HG02571 (cell line): ENCODE data around the gene RAB3D.
"Not testable (repeated sequence)": the region's sequence is repeated elsewhere in the genome, so short reads cannot be mapped to it uniquely, and the experiment has no call there.

Source experiments
- ATAC-seq: cut with Tn5 transposase; IDR thresholded peaks from one replicate; pipeline ENCODE4 v1.9.1; 2021; ENCODE audit warnings: mild to moderate bottlenecking, moderate library complexity; ENCODE audit not compliant: unreplicated experiment

The RAB3D gene

DNA sequence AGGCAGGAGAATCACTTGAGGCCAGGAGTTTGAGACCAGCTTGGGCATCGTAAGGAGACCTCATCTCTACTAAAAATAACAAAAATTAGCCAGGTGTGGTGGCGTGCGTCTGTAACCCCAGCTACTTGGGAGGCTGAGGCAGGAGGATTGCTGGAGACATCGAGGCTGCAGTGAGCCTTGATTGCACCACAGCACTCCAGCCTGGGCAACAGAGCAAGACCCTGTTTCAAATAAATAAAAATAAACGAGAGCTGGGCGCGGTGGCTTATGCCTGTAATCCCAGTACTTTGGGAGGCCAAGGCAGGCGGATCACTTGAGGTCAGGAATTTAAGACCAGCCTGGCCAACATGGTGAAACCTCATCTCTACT lies 626 bp upstream of the RAB3D start:
- not testable (repeated sequence) for ATAC-seq

DNA sequence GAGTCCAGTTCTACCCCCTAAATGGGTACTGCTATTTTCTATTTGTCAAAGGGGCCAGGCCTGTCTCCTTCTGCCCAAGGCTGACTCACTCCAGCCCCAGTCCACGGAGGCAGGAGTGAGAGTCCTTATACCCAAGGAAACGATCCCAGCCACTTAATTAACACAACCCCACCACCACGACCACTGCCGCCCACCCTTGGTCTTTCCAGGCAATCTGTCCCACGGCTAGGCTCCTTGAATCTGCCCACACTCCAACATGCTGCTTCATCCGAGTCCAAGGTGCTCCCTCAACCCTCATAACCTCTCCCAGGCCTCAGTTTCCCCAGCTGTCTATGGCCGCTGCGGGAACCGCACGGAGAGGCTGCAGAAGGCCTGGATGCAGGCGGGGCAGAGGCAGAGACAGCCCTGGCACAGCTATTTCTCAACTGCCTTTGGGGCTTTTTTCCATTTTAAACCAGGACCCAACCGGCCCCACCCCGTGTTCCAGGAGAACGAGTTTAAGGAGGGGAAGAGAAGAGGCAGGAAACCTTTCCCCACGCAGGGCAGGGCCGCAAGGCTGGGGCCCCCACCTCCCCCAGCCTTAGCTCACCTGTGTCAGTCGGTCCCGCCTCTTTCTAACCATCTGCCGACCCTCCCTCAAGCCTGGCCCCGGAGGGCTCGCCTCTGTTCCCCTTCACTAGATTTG lies 746 bp downstream of the RAB3D start:
- ATAC-seq = no peak

DNA sequence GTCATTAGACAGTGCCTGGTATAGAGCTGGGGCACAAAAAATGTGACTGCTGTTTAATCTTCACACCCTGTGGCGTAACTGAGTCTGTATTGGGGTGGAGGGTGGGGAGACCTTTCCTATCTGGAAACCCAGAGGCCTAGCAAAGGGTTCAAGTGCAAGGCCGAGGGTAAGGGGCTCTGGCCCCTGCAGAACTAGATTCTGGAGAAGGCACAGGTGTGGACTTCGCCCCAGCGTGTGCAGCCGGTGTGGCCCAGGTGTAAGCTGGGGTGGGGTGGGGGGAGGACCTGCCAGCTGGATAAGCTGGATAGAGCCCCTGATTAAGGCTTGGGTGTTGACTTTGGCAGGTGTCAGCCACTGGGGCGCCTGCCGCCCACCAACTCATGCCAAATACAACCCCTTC lies 1.3 kb downstream of the RAB3D start:
- no peak for ATAC-seq

DNA sequence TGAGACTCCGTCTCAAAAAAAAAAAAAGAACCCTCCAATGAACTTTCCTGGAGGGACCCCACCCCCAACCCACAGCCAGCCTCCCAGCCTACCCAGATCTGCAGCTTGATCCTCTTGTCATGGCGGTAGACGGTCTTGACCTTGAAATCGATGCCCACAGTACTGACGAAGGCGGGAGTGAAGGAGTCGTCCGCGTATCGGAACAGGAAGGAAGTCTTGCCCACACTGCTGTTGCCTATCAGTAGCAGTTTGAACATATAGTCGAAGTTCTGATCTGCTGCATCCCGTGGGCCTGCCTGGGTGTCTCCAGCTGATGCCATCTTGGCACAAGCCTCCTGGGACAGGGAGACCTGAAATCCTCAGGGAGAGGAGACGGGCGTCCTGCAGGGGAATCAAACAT lies 2.4 kb downstream of the RAB3D start:
- no peak for ATAC-seq

DNA sequence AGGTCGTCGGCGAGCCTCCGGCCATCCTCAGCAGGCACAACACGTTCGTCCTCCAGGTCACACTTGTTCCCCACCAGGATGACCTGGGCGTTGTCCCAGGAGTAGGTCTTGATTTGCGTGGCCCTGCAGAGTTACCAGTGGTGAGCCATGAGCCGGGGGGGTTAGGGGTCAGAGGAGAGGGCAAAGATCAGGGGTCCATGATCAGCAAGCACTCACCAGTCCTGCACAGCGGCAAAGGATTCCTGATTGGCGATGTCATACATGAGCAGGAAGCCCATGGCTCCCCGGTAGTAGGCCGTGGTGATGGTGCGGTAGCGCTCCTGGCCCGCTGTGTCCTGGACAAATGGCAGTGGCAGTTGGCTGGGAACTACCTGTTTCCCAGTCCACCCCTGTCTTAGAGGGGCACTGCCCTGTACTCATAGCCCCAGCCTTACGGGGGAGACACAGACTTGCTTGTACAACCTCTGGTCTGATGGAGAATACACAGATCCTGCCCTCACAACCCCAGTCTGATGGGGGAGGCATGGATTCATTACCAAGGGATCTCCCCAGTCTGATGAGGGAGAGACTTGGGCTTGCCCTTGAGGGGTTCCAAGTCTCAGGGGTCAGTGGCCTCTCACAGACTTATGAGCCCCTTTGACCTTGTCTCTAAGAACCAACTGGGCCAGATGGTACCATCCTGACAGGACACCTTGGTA lies 3.9 kb downstream of the RAB3D start:
- ATAC-seq = no peak

DNA sequence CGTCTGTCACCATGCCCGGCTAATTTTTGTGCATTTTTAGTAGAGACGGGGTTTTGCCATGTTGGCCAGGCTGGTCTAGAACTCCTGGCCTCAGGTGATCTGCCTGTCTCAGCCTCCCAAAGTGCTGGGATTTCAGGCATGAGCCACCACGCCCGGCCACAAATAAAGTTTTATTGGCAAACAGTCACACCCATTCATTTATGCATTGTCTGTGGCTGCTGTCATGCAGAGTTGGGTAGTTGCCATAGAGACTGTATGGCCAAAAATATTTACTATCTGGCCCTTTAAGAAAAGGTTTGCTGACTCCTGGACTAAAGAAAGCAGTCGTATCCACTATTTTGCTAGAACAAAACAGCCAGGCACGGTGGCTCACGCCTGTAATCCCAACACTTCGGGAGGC lies 5.6 kb downstream of the RAB3D start:
- not testable (repeated sequence) for ATAC-seq

DNA sequence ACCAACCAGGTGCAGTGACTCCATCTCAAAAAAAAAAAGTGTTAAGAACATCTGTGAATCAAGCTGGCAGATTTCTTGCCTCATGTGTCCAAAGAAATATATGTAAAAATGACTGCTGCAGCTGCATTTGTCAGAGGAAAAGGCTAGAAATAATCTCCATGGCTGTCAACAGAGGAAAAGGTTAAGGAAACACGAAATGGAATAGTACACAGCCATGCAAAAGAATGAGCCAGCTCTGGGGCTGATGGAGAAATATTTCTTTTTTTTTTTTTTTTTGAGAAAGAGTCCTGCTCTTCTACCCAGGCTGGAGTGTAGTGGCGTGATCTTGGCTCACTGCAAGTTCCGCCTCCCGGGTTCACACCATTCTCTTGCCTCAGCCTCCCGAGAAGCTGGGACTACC lies 6.6 kb downstream of the RAB3D start:
- no peak for ATAC-seq

DNA sequence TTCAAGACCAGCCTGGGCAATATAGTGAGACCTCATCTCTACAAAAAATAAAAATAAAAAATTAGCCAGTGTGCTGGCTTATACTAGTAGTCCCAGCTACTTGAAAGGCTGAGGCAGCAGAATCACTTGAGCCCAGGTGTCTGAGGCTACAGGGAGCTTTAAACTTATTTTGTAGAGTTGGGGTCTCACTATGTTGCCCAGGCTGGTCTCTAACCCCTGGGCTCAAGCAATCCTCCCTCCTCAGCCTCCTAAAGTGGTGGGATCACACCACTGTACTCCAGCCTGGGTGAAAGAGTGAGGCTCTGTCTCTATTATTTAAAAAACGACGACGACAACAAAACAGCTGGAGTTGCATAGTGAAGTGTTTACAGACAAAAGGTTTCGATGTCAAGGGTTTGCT lies 8.0 kb downstream of the RAB3D start:
- no peak for ATAC-seq

DNA sequence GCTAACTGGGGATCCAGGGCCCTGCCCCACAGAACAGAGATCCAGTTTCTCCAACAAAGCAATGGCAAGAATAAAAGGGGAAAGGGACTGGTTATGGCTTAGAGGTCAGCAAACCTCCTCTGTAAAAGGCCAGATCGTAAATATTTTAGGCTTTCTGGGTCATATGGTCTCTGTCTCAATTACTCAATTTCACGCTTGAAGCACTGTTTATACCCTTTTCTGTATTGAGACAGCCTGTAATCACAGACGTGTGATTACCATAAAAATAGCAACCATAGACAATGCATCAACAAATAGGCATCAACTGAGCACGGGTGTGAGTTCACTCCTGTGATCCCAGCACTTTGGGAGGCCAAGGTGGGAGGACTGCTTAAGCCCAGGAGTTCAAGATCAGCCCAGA lies 9.3 kb downstream of the RAB3D start:
- ATAC-seq = no peak

DNA sequence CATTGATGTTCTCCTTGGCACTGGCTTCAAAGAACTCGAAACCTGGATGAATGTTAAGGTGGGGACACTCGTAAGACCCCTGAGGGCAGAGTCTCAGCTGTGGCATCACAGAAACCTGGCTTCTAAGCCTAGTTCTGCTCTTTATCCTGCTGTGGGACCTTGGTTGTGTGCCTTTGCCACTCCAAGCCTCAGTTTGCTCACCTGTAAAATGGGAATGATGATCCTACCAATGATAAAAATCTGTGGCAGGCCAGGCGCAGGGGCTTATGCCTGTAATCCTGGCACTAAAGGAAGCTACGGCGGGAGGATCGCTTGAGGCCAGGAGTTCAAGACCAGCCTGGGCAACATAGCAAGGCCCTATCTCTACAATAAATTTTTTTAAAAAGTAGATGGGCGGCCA lies 13.9 kb downstream of the RAB3D start:
- ATAC-seq = no peak

DNA sequence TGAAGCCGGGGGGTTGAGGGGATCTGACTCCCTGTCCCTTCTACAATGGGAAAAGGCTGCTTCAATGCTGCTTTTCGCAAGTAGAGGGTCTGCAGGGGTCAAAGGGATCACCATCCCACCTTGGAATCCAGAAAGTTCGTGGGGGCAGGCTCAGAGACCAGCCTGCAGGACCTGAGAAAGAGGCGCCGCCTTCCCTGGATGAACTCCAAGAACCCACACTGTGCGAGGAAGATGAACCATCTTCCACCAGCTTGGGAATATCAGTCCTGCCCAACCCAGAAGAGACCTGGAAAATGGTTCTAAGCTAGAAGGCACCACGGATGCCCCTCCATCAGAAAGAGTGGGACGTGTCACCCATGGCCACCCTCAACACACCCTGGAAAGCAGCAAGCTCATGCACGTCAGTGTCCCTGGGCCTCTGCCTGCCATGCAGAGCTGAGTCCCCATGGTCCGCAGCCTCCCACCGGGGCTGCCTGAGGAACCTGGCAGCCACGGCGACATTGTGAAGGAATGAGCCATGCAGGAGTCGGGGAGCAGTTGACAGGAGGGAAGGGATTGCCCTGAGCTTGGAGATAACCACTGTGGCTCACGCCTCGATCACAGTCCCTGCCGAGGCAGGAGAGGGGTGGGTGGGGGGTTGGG lies 14.6 kb downstream of the RAB3D start:
- ATAC-seq = no peak

DNA sequence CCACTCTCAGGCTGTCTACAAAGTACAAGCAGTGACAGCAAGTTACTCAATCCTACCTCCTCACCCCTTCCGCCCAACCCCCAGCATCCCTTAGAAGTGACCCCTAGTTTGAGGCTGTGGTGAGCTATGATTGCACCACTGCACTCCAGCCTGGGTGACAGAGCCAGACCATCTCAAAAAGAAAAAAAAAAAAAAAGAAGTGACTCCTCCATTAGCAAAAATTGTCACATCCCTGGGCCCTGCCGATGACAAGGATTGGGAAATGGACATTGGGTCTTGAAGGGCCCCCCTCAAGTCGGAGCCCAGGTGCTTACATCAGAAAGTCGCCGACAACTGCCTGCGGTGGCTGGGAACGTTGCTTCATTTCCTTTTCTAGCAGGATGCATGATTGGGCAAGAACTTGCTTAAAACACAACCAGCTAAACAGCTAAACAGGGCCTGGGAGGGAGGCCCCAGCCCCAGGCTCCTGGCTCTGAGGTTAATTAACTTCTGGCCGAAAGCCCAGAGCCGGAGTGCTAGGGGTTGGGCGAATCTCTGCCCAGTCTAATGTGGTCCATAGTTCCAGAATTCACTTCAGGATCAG lies 15.3 kb downstream of the RAB3D start:
- no peak for ATAC-seq

DNA sequence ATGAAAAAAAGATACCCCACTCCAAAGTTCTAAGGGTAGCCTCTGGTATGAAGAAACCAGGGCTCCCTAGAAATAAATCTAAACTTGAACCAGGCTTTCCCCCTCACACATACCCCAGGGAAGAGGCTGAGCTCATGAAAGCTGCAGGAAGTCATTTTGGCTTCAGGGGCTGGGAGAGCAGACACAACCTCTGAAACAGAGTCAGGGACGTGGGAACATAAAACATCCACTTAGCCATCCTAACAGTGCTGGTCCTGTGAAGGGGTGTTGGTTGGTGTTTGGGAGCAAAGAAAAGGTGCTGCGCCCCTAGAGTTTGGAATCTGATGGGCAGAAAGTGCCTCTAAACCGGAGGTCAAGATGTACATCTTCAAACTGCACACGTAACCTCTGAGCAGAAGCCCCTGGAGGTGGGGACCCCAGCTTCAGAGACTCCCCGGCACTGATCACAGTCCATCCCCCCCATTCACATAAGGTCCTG lies 15.8 kb downstream of the RAB3D start:
- ATAC-seq = no peak

DNA sequence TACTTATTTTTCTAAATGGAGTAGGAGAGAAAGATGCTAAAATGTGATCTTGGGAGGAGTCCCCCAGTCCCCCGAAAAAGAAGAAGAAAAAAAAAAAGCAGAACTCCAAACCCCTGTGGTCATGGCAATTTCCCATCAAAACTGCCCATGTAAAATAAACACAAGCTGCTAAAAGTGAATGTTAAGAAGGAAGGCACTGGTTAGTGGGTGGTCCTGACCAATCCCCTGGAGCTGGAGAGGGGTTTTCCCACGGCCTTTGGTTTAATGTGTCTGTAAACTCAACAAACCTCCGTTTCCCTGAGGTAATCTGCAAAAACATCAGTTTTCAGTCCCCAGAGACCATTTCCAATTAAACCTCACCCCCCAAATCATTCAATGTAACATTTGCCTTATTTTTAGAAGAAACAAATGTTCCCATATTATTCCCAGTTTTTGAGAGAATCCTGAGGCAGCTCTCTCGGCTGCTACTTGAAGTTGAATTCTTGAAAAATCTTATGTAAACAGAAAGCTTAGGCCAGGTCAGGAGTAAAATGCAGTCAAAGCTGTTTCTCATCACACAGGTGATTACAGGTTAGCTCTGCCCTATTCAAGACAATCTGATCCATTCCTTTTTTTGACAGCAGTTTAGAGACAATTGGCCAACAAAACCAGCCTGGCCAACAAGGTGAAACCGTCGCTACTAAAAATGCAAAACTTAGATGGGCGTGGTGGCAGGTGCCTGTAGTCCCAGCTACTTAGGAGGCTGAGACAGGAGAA lies 17.0 kb downstream of the RAB3D start:
- no peak for ATAC-seq

DNA sequence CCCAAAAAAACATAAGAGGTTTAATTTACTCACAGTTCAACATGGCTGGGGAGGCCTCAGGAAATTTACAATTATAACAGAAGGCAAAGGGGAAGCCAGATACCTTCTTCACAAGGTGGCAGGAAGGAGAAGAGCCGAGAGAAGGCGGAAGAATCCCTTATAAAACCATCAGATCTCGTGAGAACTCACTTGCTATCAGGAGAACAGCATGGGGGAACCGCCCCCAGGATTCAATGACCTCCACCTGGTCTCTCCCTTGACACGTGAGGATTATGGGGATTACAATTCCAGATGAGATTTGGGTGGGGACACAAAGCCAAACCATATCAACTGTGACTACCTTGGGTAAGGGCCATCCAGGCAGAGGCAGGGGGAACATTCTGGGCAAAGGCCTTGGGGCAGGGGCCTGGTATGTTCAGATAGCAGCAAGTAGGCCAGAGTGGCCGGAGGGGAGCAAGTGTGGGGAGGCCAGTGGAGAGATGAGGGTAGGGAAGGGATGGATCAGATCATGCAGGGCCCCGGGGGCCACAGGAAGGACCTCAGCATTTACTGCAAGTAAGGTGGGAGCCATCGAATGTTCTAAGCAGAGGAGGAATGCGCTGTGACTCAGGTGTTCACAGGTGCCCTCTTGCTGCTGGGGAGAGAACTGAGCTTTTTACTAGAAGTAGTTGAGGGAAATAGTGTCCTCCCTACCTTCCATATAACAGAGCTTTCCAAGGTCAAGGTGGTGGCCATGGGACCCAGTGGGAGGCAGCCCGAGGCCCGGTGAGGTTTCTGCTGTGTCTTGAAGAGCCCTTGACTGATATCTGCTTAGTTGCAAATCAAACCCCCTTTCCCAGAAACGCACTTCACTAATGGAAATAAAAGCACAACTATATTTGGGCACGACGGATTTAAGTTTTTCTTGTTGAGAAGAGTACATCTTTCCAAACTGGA lies 18.0 kb downstream of the RAB3D start:
- no peak for ATAC-seq

DNA sequence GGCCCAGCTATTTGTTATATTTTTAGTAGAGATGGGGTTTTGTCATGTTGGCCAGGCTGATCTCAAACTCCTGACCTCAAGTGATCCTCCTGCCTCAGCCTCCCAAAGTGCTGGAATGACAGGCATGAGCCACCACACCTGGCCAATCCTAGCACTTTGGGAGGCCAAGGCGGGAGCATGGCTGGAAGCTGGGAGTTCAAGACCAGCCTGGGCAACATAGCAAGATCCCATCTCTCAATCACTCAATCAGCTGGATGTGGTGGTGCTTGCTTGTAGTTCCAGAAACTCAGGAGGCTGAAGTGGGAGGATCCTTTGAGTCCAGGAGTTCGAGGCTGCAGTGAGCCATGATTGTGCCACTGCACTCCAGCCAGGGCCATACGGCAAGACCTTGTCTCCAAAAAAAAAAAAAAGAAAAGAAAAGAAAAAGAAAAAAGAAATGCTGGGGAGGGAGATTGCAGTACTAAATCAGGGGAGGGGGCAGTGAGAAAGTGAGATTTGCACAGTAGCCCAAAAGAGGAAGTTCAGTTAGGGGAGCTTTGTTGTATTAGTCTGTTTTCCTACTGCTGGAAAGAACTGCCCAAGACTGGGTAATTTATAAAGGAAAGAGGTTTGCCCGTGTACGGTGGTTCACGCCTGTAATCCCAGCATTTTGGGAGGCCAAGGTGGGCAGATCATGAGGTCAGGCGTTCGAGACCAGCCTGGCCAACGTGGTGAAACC lies 19.0 kb downstream of the RAB3D start:
- ATAC-seq = not testable (repeated sequence)

DNA sequence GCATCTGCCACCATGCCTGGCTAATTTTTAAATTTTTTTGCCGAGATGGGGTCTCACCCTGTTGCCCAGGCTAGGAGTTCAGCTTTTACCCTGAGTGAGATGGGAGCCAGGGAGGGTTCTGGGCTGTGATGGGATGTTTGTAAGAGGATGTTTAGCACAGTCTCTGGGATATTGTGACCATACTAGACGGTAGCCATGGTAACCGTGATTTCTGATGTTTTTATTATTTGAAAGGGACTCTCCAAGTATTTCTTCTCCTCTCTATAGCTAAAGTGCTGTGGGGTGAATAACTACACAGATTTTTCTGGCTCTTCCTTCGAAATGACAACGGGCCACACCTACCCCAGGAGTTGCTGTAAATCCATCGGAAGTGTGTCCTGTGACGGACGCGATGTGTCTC lies 33.1 kb downstream of the RAB3D start:
- no peak for ATAC-seq

DNA sequence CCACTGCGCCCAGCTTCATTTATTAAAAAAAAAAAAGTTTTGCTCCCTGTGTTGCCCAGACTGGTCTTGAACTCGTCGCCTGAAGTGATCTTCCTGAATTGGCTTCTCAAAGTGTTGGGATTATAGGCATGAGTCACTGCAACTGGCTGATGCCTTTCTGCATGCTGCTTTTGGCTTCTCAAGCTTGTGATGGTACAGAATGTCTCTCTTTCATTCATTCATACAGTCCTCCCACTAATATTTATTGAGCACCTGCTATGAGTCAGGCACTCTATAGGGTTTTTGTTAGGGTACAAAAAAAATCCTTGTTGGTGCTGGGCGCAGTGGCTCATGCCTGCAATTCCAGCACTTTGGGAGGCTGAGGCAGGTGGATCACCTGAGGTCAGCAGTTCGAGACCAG lies 34.5 kb downstream of the RAB3D start:
- ATAC-seq = no peak

DNA sequence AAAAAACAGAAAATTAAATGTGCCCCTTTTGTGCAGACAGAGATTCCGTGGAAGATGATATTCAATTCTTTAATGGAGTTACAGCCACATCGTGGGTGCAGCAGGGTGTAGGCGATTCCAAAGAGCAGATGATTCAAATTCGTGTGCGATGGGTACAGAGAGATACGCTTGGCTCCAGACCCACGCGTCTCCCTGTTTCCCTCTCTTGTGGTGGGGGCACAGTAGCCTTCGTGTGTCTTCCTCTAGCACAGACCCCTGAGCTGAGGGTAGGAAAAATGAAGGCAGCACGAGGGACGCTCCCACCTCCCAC lies 38.7 kb downstream of the RAB3D start:
- no peak for ATAC-seq
